Femur (tissue), 1 donor: Measurements from ENCODE around the gene C12orf42.

Source experiments
- DNase-seq: peaks from one replicate; pipeline ENCODE4 v3.0.0-alpha.2; 2017

Gene C12orf42

GRCh38 chr12:103495469-103496456 lies at the start of gene C12orf42:
Gene C12orf42, minus strand, starts transcription at chr12:103495968. Its CDS starts 17,542 bp downstream, at chr12:103478426.
- DNase-seq = peak; percentile 19

DNA sequence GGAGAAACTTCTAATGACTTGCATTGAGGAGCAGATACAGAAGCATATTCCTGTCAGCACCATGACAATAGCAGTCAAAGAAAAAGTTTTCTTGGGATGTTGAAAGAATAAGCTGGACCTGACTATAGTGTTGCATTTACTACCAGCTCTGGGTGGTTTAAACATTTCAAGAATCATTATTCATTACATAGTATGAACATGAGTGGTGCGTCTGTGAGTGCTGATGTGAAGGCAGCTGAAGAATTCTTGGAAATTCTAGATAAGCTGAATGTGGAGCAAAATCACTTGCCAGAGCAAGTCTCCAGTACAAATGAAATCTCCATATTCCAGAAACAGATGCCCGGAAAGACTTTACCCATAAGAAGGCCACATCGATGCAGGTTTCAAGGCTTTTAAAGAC lies 46.3 kb upstream of the C12orf42 start:
- DNase-seq = no peak

- no peak for DNase-seq
These were observed 44.6 kb upstream of the C12orf42 start for GRCh38 chr12:103540319-103540718.

DNA sequence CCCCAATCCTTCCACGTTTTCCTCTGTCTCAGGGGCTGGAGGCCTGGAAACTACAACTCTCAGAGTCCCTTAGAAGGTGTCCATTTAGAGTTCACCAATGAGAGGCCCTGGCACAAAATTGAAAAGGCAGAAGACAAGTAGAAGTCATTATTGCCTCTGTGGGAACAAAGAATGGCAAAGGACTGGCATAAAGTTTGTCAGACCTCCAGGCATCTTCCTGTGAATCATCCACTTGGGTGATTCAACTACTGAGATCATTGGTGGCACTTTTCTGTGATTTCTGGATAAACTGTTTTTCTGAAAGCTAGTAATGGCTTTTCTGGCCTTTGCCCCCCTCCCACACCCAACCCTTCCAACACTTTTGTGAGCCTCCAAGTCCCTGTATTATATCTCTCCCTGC lies 42.6 kb upstream of the C12orf42 start:
- DNase-seq = no peak

GRCh38 chr12:103530307-103531066 lies 34.7 kb upstream of the C12orf42 start:
- no peak for DNase-seq

DNA sequence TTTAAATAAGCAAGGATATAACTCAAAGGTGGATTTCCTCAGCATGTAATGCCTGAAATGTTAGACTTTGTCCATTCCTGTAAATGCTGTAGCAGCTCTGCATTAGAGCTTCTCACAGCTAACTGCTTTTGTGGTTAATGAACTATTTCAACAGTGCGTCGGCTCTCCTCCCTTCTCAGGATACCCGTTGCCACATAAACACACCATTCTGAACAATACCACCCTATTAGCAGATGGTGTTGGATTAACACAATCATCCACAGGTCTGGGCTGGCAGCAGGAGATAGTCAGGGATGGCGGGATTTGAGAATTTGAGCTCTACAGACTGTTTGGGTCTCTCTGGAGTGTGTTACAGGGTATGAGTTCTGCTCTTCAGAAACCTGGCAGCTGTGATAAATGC lies 33.5 kb upstream of the C12orf42 start:
- no peak for DNase-seq

DNA sequence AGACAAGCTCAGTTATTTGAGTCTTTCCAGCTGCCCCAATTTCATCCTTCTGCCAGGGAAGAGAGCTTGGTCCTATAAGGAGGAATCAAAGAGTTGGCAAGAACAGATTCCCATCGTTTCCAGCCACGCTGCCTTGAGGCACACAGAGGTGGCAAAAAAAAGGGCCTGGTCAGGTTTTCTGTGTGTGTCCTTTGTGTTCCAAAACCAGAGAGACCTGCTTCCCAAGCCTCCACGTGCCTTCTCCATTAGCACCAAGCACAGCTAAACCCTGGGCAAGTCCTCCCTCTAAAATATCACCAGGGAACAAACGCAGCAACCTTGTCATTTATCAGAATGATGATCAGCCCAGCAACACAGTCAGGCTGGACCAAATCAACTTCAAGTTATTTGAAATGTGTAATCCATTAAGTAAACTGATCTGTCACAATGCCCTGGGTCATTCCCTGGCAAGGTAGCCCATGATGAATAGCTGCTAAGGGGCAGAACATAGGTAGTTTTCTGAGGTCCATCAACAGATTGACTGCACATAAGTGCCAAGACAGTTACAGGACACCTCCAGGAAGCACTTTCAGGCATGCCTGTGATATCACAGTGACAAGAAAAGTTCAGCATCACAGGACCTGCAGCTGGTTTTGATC lies 28.6 kb upstream of the C12orf42 start:
- no peak for DNase-seq

- DNase-seq = no peak
These were observed 28.0 kb upstream of the C12orf42 start for GRCh38 chr12:103523771-103524170.

DNA sequence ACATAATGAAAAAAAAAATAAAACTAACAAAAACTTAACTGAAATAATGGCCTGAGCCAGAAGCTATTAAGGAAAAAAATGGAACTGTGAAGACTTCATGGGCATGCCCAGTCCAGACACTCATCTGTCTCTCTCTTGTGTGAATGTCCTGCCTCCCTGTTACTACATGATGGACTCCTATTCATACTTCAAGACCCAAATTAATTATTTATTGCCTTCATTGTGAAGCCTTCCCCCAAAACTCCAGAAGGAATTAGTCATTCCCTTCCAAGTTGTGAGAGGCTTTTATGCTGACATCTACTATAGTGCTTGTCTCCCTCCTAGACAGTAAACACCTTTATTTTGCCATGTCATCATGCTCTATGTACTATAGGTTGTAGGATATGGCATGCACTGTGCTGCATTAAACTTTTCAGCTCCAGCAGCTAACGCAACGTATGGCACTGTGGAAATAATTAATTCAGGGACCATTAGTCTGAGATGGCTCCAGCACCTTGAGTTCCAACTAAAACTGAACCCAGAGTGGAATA lies 25.0 kb upstream of the C12orf42 start:
- no peak for DNase-seq

- DNase-seq = no peak
These were observed 23.9 kb upstream of the C12orf42 start for GRCh38 chr12:103519632-103520031.

- no peak for DNase-seq
These were observed 23.1 kb upstream of the C12orf42 start for GRCh38 chr12:103518899-103519298.

- no peak for DNase-seq
These were observed 21.4 kb upstream of the C12orf42 start for GRCh38 chr12:103517161-103517560.

DNA sequence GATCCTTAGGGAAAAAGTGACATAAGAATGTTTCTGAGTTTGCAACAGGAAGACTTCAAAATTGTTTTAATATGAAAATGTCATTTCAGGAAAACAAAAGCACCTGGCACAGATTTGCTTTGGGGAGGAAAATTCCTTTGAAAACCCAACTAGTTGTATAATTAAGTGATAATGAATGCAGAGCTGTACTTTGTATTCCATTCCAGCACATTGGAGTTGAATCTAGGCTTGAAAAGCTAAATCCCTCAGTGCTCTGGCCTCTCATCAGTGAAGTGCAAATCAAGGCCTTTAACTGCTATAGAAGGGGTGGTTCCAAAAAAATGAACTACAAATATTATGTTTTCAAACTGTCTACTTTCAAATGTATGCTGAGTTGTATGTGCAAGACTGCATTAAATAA lies 19.6 kb upstream of the C12orf42 start:
- DNase-seq = no peak

GRCh38 chr12:103513875-103514274 lies 18.1 kb upstream of the C12orf42 start:
- no peak for DNase-seq

- no peak for DNase-seq
These were observed 9.8 kb upstream of the C12orf42 start for GRCh38 chr12:103505371-103506236.

DNA sequence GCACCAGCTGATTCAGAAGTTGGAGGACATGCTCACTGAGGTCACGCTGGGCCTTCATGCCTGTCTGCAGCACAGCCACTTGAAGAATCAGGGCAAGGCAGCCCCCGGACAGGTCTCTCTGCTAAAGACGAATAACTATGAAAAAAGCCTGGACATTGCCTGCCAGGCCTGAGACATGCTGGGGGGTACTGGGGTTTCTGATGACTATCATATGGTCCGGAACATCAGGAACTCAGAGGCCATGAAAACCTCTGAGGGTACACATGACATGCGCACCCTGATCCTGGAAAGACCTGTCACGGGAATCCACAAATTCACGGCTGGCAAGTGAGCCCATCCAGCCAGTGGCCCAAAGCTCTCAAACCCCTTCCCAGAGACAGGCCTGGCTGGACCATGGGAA lies 8.8 kb upstream of the C12orf42 start:
- no peak for DNase-seq

DNA sequence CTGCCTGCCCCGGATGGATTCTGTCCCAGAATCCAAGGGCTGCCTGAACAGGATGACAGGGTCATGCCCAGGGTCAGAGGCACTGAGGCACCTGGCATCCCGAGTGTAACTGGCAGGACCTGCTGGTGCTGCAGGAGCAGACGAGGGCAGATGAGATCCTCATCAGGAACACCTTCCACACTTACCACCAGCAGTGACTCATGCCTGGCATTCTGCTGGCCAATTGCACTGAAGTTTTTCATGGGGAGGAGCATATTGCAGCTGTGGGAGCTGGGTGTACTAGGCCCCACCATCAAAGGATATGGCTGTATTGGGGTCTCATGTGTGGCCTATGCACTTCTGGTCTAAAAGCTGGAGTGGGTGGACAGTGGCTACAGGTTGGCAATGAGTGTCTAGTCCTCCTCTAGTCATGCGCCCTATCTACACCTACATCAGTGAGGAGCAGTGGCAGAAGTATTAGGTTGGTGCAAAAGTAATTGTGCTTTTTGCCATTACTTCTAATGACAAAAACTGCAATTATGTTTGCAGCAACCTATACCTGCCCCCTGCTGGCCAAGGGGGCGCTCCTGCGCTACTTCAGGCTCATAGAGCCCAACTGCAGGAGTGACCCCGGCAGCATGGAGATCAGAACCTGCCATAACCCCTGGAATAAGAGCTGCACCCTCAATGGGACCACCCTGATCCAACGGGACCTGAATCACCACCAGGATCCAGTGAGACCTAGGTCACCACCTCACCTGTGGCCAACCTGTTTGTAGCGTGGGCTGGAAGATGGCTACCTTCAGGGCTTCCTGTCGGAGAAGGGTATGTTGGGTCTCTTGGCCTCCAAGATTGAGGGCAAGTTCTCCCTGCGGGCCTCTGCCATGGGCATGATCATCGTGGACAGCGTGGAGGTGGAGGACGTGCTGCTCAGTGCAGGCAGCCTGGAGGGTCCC lies 8.0 kb upstream of the C12orf42 start:
- DNase-seq = peak; percentile 18

- DNase-seq = no peak
These were observed 5.7 kb upstream of the C12orf42 start for GRCh38 chr12:103501447-103501846.

DNA sequence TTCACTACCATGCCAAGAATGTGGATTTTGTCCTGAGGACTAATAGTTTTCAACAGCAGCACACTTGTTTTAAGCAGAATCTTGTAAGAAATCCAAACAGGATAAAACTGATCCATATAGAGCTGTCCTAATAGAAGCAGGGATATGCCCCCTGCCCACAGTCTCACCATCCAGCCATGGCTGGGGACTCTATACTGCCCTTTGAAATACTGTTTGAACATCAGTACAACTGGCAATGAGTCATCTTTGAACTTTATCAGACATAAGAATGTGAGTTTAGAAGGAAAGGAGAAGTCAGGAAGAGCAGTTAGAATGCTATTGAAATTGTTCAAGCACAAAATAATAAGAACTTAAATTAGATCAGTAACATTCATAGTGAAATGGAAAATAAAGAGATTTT lies 3.8 kb upstream of the C12orf42 start:
- no peak for DNase-seq

DNA sequence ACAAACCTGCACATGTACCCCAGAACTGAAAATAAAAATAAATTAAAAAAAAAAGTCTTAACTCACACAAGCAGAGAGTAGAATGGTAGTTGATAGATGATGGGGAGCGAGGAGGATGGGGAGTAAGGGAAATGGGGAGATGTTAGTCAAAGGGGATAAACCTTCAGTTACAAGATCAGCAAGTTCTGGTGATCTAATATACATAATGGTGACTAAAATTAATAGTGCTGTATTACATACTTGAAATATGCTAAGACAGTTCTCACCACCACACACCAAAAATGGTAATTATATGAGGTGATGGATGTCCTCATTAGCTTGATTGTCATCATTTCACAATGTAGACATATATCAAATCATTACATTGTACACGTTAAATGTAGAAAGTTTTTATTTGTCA lies 3.2 kb upstream of the C12orf42 start:
- no peak for DNase-seq
